ENCODE results near the gene PDE4B. TPM values are rescaled to one million over a fixed set of nuclear protein-coding genes. Genes with fewer than 3 reads are reported as not detected.

The PDE4B gene
- total RNA-seq, 1 donor from 2014 or later: 29.0 TPM

- intact Hi-C loops (cut with DNase I): loop anchor here (2.0 kb wide), 1 partner anchor 61 kb away; no protein-coding TSS in a partner anchor
- TF ChIP-seq POLR2A (IDR thresholded peaks at IDR 0.05) (peak in 1 of 2 donors; percentile 42), POLR2AphosphoS5 (IDR thresholded peaks at IDR 0.05; ENCODE audit: insufficient read depth in 1 of 2, low read depth in 1 of 2) (peak; percentile 56)
- TF ChIP-seq, protein P1, sequence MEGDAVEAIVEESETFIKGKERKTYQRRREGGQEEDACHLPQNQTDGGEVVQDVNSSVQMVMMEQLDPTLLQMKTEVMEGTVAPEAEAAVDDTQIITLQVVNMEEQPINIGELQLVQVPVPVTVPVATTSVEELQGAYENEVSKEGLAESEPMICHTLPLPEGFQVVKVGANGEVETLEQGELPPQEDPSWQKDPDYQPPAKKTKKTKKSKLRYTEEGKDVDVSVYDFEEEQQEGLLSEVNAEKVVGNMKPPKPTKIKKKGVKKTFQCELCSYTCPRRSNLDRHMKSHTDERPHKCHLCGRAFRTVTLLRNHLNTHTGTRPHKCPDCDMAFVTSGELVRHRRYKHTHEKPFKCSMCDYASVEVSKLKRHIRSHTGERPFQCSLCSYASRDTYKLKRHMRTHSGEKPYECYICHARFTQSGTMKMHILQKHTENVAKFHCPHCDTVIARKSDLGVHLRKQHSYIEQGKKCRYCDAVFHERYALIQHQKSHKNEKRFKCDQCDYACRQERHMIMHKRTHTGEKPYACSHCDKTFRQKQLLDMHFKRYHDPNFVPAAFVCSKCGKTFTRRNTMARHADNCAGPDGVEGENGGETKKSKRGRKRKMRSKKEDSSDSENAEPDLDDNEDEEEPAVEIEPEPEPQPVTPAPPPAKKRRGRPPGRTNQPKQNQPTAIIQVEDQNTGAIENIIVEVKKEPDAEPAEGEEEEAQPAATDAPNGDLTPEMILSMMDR (IDR thresholded peaks at IDR 0.05): peak in 2 of 3 experiments; percentile 19 to 26
- Histone ChIP-seq H3K4me1 (peaks cover 11% of the 10 kb centered on the region), H3K27ac (peak overlapping the region; percentile 74), H3K4me3 (peak overlapping the region; percentile 52 to 55), H3K36me3 (no peaks in the 10 kb centered on the region), H3K9me3 (no peaks in the 10 kb centered on the region), H3K27me3 (no peaks in the 10 kb centered on the region)
- no peak for DNase-seq (ENCODE audit: extremely low spot score in 2 of 2)
Observed at GRCh38 chr1:66331658-66332547, 539.2 kb downstream of the PDE4B start.

- Histone ChIP-seq H3K27me3 (no peaks in the 10 kb centered on the region), H3K9me3 (no peaks in the 10 kb centered on the region), H3K4me3 (peak overlapping the region; percentile 52 to 55), H3K36me3 (no peaks in the 10 kb centered on the region), H3K27ac (peak overlapping the region; percentile 74), H3K4me1 (peaks cover 16% of the 10 kb centered on the region)
- intact Hi-C loops (cut with DNase I): loop anchor here (2.0 kb wide), 1 partner anchor 62 kb away; no protein-coding TSS in a partner anchor
- no peak for DNase-seq (ENCODE audit: extremely low spot score in 2 of 2)
- TF ChIP-seq, protein P1 (IDR thresholded peaks at IDR 0.05): no peak
- TF ChIP-seq POLR2A (IDR thresholded peaks at IDR 0.05) (no peak), POLR2AphosphoS5 (IDR thresholded peaks at IDR 0.05; ENCODE audit: insufficient read depth in 1 of 2, low read depth in 1 of 2) (no peak)
Observed at GRCh38 chr1:66332548-66332901, 539.8 kb downstream of the PDE4B start.

DNA sequence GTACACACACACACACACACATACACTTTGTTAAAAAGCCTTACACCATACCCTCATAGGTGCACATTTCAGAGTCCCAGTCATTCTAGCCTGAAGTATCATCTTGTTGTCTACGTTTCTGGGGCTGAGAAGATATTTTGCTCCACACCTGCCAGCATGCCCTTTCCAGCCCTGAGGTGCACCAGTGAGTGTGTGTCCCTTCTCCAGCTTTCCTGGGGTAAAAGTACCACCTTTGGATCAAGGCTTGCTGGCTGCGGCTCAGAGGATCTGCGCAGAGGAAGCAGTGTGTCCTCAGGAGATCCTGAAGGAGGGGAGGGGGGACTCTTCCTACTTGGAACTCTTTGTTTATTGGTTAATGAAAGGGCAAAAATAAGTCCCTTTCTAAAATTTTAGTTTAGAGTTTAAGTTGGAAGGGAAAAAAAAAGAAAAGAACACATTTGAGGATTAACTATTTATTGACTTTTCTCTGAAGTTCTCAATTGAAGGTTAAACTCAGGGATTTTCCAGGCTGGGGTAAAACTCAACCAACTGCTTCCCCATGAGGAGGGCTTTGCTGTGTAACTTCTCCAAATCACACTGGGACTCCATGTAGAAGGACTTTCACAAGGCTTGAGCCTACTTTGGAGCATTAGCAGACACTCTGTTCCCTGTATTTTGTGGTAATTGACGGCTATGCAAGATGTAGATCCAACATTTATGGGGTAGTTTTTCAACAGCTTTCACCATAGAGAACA is 540.9 kb downstream of the PDE4B start:
- H3K36me3 ChIP-seq: no peaks in the 10 kb centered on the region
- TF ChIP-seq, protein P1 (IDR thresholded peaks at IDR 0.05): no peak
- TF ChIP-seq POLR2AphosphoS5 (IDR thresholded peaks at IDR 0.05; ENCODE audit: insufficient read depth in 1 of 2, low read depth in 1 of 2) (no peak), POLR2A (IDR thresholded peaks at IDR 0.05) (no peak)
- H3K9me3 ChIP-seq: no peaks in the 10 kb centered on the region
- intact Hi-C loops (cut with DNase I): loop anchor here (2.0 kb wide), 1 partner anchor 63 kb away; no protein-coding TSS in a partner anchor
- H3K4me1 ChIP-seq: peaks cover 16% of the 10 kb centered on the region
- peak overlapping the region; percentile 52 to 55 for H3K4me3 ChIP-seq
- no peaks in the 10 kb centered on the region for H3K27me3 ChIP-seq
- peak overlapping the region; percentile 74 for H3K27ac ChIP-seq
- DNase-seq (ENCODE audit: extremely low spot score in 2 of 2): no peak

DNA sequence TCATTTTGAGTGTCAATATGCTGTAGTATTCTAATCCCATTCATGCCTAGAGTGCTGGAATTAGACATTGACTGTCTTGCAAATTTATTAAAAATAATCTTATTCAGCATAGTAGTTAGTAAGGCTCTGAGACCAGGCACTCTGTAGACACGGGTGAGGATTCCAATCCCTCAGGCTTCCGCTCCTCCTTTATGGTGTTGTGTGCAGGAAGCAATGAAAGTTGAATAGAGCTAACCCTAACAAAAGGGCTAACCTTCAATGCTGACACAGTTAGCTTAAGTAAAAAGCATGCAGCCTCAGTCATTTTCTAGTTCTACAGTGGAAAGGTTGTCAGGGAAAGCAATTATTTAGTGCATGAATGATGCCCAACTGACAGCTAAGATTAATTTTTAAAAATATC is 541.6 kb downstream of the PDE4B start:
- peaks cover 16% of the 10 kb centered on the region for H3K4me1 ChIP-seq
- intact Hi-C loops (cut with DNase I): no loop called here

More for the DNA sequence above, 541.6 kb downstream of the PDE4B start:
- no peaks in the 10 kb centered on the region for H3K9me3 ChIP-seq
- H3K4me3 ChIP-seq: peak overlapping the region; percentile 52 to 55
- H3K27ac ChIP-seq: peak overlapping the region; percentile 74
- TF ChIP-seq POLR2AphosphoS5 (IDR thresholded peaks at IDR 0.05; ENCODE audit: insufficient read depth in 1 of 2, low read depth in 1 of 2) (no peak), POLR2A (IDR thresholded peaks at IDR 0.05) (no peak)
- TF ChIP-seq, protein P1 (IDR thresholded peaks at IDR 0.05): no peak
- no peaks in the 10 kb centered on the region for H3K36me3 ChIP-seq
- no peaks in the 10 kb centered on the region for H3K27me3 ChIP-seq
- DNase-seq (ENCODE audit: extremely low spot score in 2 of 2): no peak

Data from vagina (tissue), 2 donors.